ENCODE measurements around the gene POFUT2.

POFUT2 gene

DNA sequence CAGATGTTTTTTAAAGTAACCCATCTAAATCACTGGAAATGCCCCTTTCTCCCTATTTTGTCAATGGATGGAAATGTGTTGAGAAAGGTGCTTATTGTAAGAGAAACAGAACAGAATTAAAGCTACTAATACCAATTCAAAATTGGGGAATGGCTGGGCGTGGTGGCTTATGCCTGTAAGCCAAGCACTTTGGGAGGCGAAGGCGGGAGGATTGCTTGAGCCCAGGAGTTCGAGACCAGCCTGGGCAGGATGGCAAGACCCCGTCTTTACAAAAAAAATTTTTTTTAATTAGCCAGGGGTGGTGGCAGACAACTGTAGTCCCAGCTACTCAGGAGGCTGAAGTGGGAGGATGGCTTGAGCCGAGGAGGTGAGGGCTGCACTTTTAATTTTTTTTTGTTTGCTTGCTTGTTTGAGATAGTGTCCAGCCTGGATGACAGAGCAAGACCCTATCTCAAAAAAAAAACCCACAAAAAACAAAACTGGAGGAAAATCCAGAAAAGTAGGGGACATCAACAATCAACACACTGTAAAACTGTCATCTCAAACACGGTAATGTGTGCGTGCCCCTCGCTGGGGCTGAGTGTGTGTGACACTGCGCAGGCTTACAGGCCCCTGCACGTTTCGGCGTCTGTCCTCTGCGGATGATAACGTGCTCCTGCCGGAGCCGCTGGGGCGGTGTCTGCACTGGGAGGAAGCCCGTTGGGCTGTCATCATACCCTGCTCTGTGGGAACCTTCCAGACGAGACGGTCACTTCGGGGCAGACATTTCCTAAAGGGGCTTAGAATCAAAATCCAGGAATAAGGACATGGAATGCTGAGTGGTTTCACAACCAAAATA lies 11.6 kb upstream of the POFUT2 start:
- DNase-seq (ENCODE audit: low read depth, low spot score): no peak

DNA sequence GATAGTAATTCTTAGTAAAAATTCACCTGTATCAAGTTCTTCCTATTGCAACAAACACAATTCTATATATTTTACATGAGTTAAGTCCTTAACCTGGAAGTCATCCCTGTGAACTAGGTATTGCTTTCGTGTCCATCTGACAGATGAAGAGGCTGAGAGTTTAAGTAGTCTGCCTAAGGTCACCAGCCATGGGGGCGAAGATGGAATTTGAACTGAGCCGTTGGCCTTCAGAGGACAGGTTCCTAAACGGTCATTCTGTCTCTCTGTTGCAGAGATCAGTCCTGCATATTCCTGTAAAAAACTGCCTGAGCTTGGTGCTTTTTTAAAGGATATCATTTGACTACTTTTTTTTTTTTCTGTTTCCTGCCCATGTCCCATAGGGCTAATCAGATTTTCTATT lies 10.2 kb upstream of the POFUT2 start:
- DNase-seq (ENCODE audit: low read depth, low spot score): no peak

DNA sequence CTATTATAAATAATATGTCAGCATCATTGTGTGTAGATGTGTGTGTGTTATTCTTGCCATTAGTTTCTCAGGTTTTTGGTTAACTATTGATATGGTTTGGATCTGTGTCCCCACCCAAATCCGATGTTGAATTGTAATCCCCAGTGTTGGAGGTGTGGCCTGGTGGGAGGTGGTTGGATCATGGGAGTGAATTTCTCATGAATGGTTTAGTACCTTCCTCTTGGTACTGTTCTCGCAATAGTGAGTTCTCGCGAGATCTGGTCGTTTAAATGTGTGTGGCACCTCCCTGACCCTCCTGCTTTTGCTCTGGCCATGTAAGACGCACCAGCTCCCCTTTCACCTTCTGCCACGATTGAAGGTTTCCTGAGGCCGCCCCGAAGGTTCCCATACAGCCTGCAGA lies 9.6 kb upstream of the POFUT2 start:
- no peak for DNase-seq (ENCODE audit: low read depth, low spot score)

DNA sequence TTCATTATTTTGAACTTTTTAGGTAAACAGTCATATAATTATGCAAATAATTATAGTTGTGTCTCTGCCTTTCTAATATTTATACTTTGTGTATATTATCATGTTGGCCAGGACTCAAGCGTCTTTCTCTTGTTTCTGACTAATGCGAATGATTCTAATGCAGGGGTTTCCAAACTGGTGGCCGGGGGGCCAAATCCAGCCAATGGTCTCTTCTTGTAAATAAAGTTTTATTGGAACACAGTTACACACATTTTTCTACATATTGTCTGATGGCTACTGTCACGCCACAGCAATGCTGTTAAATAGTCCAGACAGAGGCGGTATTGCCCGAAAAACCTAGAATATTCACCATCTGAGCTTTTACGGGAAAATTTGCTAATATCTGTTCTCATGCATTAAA lies 8.9 kb upstream of the POFUT2 start:
- DNase-seq (ENCODE audit: low read depth, low spot score): no peak

DNA sequence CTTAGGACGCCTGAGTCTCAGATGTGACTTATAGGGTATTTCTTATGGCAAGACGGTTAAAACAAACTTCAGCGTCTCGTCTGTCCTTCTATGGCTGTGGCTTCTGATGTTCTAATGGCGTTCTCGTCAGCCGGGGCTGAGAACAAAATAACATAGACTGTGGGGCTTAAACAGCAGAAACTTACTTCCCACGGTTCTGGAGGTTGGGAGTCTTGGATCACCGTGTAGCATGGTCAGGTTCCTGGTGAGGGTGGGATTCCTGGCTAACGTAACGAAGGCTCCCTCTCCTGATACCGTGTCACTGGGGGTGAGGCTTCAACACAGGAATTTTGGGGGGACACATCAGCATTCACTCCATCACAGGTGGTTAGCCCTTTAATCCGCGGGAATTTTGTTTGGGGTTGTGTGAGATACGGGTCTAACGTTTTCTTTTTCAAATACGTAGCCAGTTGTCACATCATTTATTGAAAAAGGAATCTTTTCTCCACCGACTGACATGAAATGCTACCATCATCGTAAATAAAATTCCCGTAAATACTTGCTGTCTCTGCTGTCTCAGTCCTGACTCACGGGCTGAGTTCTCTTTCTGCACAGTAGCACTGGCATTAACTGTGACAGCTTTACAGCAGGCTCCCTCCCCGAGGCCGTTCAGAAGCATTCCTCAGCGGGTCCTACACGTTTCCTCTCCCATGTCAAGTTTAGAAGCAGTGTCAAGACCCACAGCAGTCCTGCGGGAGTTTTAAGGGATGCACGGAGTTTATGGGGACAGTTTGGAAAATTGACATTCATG lies 8.1 kb upstream of the POFUT2 start:
- DNase-seq (ENCODE audit: low read depth, low spot score): no peak

DNA sequence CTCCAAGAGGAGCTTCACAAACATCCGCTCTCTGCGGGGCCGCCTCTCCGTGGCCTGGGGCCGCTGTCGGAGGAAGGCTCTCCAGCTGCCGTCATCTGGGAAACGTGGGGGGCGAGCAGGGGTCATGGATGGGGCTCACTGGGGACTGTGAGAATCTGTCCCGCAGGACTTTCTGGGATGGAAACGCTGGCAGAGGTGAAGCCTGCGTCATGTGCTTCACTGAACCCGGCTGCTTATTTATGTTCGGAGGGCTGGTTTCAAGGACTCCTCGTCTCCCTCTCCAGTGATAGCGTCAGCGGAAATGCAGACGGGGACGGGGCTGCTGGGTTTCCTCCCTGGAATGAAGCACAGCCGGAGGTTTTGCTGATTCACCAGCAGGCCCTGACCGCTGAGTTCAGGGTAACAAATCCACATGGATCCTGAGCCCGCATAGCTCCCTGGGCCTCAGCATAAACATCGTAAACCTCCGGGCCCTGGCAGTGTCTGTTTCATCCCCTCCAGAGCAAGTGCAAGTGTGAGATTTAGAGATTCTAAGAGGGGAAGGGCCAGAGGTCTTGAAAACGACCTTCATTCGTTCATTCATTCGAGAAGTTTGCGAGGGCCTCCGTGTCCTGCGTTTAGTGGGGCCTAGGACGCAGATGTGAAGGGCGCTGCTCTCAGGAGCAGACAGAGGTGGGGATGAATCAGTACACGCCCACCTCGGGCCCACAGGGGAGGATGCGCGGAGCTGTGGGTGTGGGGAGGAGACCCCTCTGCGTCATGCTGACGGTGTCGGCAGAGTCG lies 7.0 kb upstream of the POFUT2 start:
- no peak for DNase-seq (ENCODE audit: low read depth, low spot score)

DNA sequence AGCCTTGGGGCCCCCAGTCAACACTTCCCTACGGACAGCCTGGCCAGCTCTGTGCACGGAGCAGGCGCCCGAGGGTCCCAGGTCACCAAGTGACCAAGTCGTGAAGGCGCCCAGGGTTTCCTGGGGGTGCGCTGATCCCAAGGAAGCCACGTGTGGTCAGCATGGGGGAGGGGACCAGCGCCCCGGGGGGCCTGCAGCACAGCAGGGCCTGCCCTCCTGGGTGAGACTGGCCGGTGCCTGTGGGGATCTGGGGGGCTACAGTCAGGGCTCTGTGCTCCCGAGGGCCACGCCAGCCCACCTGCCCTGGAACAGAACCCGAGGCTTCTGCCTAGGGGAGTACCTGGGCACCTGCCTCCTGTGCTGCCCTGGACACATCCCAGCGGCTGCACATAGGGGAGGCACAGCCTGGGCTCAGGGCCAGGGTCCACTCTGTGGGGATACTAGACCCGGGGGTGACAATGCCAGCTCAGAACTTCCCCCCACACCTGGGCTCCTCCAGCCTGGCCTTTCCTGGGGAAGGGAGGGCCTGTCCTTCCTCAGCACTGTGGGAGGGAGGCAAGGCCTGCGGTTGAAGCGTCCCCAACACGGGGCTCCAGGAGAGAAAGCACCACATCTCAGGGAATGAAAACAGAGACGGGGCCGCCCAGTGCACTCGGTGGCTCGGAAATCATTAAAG lies 6.2 kb upstream of the POFUT2 start:
- DNase-seq (ENCODE audit: low read depth, low spot score): no peak

DNA sequence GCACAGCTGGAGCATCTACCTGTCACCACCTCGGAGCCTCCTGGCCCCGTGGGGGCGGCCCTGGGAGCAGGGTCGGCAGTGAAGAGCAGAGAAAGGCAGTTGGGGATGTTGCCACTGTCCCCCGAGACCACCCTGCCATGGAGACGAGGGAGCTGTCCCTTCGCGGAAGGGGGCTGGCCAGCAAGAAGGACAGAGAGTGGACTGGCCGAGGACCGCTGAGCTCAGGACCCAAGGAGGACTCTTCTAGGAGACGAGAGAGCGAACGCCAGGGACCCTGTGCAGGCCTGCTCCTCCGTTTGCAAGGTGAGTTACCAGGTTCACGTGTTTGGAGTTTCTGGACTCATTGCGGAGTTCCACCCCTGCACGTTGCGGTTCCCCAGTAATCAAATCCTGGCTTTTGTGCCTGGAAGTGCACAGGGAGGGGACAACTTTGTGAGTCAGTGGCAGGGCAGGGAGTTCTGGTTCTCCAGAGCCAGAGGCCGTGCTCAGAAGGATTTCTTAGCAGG lies 5.6 kb upstream of the POFUT2 start:
- DNase-seq (ENCODE audit: low read depth, low spot score): no peak

DNA sequence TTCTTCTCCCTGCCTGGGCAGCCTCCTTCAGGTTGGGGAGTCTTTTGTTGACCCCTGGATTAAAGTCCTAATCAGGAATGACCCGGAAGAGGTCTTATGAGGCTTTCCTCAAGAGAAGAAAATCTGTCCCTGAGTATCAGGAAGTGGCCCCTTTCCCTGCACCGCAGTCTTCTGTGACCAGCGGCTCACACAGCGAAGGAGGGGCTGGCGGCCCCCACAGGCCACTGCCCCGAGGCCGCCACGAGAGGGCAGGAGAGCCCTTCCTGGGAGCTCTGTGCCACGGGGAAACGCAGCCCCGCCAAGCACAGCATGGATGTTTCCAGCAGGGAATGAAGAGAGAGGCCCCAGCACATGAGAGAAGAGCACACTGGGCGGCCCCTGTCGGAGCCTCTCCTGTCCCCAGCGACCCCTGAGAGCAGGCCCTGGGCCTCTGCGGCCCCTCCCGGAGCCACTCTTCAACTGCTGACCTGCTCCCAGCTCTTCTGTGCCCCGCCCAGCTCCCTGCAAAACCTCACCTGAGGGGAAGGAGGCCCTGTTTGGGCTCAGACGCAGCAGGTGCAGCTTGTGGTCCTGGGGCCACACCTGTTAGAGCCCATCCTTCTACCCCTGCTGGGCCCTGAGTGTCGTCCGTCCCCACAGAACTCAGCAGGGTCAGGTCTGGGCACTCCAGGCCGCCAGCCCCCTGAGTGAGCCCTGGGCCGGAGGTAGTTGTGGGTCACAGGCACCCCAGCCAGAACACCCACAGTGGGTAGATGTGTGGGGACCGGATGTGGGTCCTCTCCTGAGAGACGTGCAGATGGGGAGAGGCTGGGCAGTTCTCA lies 4.9 kb upstream of the POFUT2 start:
- DNase-seq (ENCODE audit: low read depth, low spot score): no peak

DNA sequence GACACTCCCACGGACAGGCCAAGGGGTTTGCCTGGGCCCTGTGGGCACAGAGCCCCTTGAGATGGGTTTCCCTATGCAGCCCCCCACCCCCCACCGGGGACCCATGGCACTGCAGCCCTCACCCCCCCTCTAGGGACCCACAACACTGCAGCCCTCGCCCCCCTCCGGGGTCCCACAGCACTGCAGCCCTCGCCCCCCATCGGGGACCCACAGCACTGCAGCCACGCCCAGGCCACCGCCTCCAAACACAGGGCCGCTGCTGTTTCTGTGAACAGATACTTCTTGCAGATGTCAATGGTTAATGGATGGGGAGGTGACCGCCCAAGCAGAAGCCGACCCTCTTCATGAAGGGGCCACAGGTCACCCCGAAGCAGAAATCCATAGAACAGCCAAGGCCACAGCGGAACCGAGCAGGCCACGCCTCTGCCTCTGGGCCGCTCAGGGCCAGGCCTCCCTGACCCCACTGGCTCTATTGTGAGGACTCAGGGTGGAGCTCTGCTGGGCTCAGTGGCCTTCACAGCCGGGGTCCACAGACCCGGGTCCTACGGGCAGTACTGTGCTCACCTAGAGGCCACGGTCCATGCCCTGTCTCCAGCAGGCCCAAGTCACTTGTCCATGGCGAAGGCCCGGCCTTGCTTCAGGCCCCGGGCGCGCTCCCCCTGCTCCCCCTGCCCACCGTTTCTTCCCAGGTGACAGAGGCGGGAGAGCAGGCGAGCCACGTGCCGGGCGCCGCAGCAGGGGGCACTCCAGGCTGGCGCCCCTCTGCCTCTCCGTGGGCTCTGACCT lies 4.1 kb upstream of the POFUT2 start:
- no peak for DNase-seq (ENCODE audit: low read depth, low spot score)

DNA sequence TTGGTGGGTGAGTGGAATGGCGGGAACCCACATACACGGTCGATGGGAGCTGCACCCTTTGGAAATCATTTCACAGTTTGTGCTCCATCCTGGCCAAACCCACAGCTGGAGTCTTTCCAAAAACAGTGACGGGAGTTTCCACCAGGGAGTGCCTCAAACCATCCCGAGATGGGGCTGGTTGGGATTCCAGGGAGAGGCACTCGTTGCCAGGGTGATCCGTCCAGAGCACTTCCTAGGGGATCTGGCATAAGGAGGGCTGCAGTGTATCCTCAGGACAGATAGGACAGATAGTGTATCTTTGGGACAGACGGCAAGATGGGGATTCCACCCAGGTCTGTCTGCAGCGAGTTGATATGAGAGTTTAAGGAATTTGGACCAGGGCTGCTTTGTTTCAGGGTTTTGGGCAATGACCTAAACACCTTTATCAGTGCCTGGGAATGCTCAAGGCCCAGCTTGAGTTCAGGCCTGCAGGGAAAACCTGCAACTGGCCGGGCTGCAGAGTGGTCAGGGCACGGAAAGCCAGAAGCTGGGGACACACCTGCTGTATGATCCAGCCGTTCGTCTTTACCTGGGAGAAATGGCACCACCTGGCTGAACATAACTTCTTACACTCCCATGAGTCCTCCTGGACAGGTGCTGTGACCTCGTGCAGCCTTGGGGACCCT lies 3.4 kb upstream of the POFUT2 start:
- DNase-seq (ENCODE audit: low read depth, low spot score): no peak

DNA sequence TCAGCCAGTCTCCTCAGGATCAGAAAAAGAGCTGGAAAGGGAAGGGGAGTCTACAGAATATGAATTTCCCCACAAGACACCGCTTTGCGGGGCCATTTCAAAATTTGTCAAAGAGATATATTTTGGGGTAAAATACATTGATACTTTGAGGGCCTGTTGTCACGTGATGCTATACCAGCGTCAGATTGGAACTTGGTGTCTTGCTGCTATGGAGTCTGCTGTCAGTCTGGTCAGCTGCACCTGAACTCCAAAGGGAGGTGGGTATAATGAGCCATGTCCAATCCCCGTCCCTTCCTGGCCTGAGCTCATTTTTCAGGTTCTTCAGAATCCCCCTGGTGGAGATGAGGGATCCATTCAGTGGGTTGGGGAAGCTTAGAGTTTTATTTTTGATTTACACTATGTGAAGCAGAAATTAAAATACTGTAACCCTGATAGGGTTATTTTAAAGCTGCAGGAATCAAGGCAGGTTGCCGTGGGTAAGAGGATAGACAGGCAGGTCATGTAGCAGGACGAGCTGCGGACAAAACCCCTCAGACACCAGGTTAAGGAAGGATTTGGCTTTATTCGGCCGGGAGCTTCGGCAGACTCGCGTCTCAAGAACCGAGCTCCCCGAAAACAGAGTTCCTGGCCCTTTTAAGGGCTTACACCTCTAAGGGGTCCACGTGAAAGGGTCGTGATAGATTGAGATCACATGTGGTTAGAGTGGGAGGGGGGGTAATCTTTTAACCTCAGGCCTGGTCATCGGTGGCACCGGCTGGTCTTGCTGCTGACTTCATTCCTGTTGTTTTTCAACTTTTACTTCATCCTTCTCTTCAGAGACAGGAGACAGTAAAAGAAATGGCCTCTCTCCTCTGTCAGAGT lies 2.2 kb upstream of the POFUT2 start:
- no peak for DNase-seq (ENCODE audit: low read depth, low spot score)

DNA sequence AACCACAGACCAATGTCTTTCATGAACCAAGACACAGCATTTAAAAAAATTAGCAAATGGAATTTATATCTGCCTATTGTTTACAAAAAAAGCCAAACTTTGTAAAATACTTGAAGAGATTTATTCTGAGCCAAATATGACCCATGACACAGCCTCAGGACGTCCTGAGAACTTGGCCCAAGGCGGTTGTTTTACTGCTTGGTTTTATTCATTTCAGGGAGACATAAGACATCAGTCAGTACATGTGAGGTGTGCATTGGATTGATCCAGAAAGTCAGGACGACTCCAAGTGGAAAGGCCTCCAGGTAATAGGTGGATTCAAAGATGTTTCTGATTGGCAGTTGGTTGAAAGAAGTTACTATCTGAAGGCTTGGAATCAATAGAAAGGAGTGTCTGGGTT lies 1.4 kb upstream of the POFUT2 start:
- no peak for DNase-seq (ENCODE audit: low read depth, low spot score)

DNA sequence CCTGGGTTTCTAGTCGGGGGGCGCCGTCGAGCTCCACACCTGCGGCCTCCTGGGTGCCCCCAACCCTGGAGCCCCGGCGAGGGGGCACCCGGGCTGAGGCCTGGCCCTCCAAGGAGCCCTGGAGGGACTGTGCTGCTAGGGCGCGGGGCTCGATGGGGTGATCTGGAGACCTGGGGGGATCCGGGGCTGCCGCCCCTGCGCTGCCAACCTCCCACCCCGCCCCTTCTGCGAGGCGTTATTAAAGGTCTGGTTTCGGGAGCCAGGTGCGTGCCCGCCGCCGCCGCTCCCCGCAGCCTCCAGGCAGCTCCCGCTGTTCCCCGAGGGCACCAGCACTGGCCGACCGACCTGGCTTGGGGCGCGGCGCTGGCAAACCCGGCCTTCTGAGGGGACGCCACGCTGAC lies 746 bp upstream of the POFUT2 start:
- DNase-seq (ENCODE audit: low read depth, low spot score): no peak

DNA sequence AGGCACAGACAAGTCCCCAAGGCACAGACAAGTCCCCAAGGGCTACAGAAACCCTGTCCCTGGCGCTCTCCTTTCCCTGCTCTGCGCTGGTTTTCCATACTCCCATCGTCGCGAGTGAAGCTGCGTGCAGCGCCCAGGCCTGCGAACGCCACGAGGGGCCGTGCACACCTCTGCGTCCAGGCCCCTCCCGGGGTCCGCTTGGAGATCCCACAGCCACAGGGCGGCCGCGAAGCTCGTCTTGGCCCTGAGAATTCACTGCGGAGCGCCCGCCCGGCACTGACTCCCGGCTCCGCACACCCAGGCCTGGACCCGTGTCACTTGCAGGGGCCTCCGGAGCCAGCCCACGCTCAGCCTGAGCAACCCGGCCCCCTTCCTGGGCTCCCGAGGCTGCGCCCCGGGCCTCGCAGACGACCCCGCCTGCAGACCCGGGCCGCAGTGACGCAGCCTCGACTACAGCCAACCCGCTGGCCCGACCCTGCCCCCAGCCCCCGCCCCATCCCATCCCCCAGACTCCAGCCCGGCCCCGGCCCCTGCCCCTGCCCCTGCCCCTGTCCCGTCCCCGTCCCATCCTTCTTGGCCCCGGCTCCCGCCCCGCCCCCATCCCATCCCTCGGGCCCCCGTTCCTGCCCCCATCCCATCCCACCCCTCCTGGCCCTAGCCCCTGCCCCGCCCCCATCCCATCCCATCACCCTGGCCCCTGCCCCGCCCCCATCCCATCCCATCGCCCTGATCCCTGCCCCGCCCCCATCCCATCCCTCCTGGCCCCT lies 841 bp downstream of the POFUT2 start:
- no peak for DNase-seq (ENCODE audit: low read depth, low spot score)

DNA sequence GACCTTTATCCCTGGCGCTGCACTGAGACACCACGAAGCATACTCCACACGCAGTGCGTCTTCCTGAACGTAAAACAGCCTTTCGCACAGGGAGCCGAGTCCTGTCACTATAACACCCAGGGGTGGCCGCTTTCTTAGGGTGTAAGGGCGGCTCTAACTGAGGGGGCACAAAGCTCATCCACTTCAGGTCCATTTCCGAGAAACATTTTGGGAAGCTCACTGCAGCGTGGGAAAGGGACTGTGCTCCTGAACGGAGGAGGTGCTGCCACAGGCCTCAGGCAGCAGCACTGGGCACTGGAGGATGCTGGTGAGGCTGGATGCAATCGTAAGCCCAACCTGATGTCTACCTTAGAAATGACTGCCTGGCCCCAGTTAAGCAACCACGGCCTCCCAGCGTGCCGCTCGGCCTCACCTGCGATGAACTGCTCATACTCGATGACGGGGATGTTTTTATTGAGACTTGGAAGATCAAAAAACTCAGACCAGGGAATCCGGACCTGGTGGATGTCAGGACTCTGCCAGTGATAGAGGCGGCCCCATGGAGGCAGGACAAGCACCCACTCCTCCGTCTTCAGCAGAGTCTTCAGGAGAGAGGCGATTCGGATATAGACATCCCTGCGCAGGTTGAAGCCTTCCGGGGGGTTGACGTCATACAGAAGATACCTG lies 2.3 kb downstream of the POFUT2 start:
- DNase-seq (ENCODE audit: low read depth, low spot score): no peak

DNA sequence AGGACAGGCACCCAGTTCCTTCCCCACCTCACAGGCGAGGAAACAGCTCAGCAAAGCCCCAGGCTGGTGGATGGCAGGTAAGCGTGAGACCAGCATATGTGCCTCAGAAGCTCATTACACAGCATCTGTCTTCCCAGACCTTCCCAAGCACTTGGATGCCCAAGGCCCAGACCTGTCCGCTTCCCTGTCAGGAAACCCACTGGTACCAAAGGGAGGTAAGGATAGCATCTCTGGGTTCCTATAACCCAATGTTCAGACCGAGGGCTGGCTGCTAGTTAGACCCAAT lies 3.3 kb downstream of the POFUT2 start:
- DNase-seq (ENCODE audit: low read depth, low spot score): no peak

All from iPS DF 19.7 (cell line).